ENCODE data around the gene BTNL3.
"Not testable (repeated sequence)": the region's sequence is repeated elsewhere in the genome, so short reads cannot be mapped to it uniquely, and the experiment has no call there.

Gene BTNL3

DNA sequence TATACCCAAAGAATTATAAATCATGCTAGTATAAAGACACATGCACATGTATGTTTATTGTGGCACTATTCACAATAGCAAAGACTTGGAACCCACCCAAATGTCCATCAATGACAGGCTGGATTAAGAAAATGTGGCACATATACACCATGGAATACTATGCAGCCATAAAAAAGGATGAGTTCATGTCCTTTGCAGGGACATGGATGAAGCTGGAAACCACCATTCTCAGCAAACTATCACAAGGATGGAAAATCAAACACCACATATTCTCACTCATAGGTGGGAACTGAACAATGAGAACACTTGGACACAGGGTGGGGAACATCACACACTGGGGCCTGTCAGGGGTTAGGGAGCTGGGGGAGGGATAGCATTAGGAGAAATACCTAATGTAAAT lies 26.0 kb downstream of the BTNL3 start:
- in situ Hi-C loops (cut with HindIII; ENCODE audit: low pct_ligation_motif_present, low pct_unique_long_range_greater_than_20kb, low sequenced_read_pairs); DNase-seq: not testable (repeated sequence)

DNA sequence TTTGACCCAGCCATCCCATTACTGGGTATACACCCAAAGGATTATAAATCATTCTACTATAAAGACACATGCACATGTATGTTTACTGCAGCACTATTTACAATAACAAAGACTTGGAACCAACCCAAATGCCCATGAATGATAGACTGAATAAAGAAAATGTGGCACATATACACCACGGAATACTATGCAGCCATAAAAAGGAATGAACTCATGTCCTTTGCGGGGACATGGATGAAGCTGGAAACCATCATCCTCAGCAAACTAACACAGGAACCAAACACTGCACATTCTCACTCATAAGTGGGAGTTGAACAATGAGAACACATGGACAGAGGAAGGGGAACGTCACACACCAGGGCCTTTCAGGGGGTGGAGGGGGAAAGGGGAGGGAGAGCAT lies 28.8 kb downstream of the BTNL3 start:
- in situ Hi-C loops (cut with HindIII; ENCODE audit: low pct_ligation_motif_present, low pct_unique_long_range_greater_than_20kb, low sequenced_read_pairs); DNase-seq: not testable (repeated sequence)

DNA sequence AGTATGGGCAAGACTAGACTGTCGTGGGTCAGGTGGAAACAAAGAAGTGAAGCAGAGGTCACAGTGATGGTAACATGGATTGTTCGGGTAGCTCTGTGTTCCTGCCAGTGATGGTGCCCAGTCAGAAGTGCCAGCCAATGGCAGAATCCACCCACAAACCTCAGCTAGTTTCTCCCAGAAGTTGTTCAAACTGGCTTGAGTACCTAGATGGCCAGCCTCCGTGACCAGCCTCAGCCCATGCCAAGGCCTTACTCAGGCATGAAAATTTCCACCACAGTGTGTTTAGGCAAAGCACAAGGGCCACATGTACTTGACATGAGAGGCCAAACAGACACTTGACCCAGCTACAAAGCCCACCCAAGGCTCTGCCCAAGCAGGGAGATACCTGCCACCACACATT lies 32.0 kb downstream of the BTNL3 start:
- DNase-seq: no peak
- in situ Hi-C loops (cut with HindIII; ENCODE audit: low pct_ligation_motif_present, low pct_unique_long_range_greater_than_20kb, low sequenced_read_pairs): no loop called here

DNA sequence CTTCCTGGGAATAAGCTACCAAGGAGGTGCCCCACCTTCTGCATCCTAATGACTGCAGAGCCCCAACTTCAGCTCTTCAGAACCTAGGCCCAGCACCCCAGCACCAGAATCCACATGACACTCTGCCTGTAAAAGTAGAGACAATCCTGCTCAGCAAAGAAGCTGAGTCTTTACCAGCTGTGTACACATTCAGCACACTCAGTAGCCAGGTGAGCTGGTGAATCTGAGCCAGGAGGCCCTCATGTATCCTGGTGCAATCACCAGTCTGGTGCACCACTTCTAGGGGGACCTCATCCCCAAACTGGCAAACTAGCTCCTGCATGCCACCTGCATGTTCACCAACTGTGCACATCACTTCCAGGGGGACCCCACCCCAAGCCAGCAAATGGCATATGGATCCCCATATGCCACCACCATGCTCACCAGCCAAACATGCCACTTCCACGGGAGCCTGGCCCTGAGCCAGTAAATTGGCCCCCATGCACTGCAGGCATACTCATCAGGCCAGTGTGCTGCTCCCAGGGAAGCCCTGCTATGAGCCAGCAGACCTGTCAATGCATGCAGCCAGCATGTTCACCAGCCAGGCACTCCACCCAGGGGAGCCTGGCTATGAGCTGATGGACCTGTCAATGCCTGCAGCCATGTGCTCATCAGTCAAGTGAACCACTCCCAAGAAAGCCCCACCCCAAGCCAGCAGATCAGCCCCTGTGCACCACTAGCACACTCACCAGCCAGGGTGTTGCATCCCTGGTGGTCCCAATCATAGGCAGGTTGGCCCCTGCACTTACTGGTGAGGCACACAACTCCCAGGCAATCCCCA lies 35.8 kb downstream of the BTNL3 start:
- in situ Hi-C loops (cut with HindIII; ENCODE audit: low pct_ligation_motif_present, low pct_unique_long_range_greater_than_20kb, low sequenced_read_pairs): no loop called here
- DNase-seq: no peak

DNA sequence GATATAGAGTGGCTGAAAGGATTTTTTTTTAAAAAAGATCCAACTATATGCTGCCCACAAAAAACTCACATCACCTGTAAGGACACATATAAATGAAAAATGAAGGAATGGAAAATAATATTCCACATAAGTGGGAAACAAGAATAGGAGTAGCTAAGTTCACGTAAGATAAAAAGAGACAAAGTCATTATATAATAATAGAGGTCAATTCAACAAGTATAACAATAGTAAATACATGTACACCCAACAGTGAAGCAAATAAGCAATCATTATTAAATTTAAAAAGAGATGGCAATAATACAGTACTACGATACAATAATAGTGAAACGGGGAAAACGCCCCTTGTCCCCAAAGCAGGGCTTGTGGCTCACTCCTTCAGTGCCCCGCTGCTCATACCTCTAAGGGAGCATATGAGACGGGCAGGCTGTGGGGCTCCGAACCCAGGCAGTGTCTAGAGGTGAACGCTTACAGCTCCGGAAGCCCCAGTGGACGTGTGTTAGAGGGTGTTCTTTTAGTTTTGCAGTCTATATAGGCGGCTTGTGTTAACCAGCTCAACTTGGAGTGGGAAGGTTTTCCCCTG lies 38.9 kb downstream of the BTNL3 start:
- in situ Hi-C loops (cut with HindIII; ENCODE audit: low pct_ligation_motif_present, low pct_unique_long_range_greater_than_20kb, low sequenced_read_pairs): no loop called here
- DNase-seq: no peak

DNA sequence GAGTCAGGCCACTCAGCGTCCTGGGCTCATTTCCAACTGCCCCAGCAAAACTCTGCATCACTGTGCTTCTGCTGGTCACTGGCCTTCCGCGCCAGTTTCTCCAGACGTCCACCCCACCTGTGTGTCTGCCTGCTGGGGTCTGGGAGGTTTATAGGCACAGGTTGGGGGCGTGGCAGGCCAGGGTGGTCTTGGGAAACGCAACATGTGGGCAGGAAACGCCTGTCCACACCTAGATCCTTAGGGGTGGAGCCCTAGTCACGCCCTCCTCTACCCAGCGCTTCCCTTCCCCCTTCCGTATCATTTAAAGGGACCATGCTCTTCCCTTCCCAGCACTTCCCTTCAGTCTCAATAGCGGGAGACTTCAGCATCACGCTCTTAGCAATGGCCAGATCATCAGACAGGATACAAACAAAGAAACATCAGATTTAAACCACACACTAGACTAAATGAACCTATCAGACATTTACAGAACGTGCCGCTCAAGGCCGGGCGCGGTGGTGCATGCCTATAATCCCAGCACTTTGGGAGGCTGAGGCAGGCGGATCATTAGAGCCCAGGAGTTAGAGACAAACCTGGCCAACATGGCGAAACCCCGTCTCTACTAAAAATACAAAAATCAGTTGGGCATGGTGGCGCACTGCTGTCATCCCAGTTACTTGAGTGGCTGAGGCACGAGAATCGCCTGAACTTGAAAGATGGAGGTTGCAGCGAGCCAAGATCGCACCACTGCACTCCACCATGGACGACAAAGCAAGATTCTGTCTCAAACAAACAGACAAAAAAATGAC lies 39.6 kb downstream of the BTNL3 start:
- DNase-seq: no peak
- in situ Hi-C loops (cut with HindIII; ENCODE audit: low pct_ligation_motif_present, low pct_unique_long_range_greater_than_20kb, low sequenced_read_pairs): no loop called here

DNA sequence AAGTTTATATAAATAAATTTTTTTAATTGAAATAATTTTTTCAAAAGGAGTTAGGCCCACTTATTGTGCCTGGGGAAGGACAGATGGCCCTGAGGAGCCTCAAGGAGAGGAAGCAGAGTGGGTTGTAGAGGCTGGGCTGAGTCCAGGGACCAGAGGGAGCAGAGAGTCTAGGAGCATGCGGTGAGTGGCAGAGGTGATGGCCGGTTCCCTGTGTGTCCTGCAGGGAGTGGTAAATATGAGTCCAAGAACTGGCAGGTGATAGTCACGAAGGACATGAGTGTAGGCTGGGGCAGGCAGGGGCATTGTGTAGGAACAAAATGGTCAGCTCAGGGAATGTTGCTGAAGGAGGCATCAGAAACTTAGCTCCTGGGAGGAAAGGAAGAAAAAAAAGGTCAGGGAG lies 43.1 kb downstream of the BTNL3 start:
- no peak for DNase-seq
- in situ Hi-C loops (cut with HindIII; ENCODE audit: low pct_ligation_motif_present, low pct_unique_long_range_greater_than_20kb, low sequenced_read_pairs): no loop called here

DNA sequence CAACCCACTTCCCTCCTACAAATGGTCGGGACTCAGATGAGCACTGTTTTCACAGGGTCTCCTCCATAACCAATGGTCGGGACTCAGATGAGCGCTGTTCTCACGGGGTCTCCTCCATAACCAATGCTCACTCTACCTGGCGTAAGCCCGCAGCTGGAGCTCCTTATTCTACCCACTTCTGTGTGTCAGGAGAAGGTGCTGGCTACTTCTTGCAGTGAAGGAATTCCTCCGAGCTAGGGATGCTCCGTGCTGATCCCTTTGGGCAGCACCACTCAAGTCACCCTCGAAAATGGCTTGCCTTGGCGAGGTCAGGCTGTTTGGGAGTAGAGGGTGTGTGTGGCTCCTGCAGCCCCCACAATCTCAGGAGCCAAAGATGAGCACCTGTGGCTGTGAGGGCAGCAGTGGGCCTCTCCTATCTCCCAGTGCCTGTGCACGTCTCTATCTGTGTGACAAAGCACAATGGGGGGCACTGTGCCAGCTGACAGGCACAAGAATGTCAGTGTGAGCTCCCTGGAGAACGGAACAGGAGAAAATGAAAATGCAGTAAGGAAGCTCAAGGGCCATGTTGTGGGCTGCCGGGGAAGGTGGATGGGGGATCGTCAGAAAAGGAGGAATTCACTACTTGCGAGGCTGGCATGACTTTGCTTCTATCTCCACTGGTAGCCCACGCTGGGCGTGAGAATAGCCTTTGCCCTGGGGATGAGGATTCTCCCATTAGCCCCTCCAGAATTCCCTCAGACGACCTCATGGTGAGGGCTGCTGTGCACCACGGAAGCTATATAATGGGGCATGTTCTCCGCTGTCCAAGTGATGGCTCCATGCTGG lies 47.6 kb downstream of the BTNL3 start:
- no peak for DNase-seq
- in situ Hi-C loops (cut with HindIII; ENCODE audit: low pct_ligation_motif_present, low pct_unique_long_range_greater_than_20kb, low sequenced_read_pairs): no loop called here

DNA sequence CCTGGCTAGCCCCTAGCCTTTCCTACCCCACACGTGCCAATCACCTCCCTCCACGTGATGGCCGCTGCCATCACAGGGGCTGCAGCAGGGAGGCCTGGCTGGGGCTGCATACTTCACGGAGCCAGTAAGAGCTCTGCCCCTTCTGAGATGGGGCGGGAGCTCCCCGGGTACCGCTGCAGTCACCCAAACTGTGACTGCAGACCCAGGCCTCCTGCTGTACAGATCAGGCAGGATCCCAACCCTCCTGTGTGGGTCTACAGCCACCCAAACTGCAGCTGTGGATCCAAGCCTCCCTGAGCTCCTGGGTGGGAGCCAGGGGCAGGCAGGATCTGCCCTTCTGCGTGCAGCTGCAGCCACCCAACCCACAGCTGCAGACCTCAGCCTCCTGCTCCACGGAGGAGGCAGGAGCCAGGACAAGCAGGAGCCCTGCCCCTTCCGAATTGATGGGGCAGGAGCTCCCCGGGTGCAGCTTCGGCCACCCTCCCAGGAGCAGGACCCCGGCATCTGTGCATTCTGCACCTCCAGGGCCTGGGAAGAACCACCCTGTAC lies 48.2 kb downstream of the BTNL3 start:
- no peak for DNase-seq
- in situ Hi-C loops (cut with HindIII; ENCODE audit: low pct_ligation_motif_present, low pct_unique_long_range_greater_than_20kb, low sequenced_read_pairs): no loop called here

DNA sequence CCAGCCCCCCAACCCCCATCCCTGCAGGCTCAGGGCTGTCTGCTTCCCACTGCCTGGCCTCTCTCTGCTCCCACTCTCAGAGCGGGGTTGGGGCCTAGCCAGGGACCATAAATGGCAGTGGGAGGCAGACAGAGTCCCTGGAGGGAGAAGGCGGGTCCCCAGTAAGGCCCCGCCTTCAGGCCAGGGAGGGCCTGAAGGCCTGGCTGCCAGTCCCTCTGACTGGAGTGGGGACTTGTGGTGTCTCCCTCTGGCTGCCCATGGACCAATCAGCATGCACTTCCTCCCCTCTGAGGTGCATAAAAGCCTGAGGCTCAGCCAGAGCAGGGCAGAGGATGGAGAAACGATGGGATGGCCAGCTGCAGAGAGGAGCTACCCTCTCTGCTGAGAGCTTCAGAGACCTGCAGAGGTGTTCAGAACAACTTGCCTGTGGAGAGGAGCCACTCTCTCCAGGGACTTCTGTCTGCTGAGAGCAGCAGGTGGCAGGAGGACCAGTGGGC lies 48.8 kb downstream of the BTNL3 start:
- in situ Hi-C loops (cut with HindIII; ENCODE audit: low pct_ligation_motif_present, low pct_unique_long_range_greater_than_20kb, low sequenced_read_pairs): no loop called here
- no peak for DNase-seq

DNA sequence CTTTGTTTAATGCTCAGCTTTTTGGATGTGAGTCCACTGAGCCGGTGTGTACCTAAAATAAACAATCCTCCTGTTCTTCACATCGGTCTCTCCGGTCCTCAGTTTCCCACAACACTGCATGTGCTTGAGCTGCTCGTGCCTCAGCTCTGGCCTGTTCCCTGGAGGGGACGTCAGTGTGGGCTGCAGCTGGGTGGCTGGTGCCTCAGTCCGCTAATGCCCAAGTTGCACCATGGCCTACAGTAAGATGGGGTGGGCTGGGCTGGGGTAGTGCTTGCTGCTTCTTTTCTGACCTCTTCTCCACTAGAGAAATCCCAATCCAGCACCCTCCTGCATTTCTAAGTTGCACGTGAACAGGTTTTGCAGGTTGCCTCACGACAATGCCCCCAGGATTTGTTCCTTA lies 50.8 kb downstream of the BTNL3 start:
- in situ Hi-C loops (cut with HindIII; ENCODE audit: low pct_ligation_motif_present, low pct_unique_long_range_greater_than_20kb, low sequenced_read_pairs): no loop called here
- no peak for DNase-seq

DNA sequence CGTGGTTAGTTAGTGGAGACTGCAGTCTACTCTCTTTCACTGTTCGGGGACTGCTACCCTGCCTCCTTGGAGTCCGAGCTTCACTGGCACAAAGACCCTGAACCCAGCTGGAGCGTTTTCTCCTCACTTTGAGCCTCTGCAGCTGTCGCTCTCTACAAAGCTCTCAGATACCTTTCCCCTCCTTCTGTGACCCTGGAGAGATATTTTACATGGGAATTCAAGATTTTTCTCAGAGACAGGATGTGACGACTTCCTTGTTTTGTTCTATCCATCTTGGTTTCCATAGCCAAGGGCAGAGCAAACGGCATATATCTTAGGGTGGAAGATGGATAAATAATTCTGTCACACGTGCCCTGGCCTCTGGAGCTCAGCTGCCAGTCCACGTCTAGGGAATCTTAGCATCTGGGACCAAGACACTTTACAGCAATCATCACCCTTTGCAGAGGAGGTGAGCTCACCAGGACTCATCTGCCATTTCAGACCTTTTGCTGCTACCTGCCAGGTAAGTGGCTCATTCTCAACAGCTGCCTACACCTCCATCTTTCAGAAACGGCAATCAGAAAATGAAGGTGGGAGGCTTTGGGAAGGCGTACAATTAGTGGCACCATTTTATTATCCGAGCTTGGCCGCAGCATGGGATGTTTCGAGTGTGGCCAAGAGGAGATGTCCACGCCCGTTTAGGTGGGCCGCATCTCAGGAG lies 51.4 kb downstream of the BTNL3 start, which contains the start of gene BTNL9:
TSS of gene BTNL9 (plus strand) at position 336 of the 700 bp plus-strand sequence. CDS start 5,224 bp downstream, outside the sequence.
- no peak for DNase-seq
- in situ Hi-C loops (cut with HindIII; ENCODE audit: low pct_ligation_motif_present, low pct_unique_long_range_greater_than_20kb, low sequenced_read_pairs): no loop called here

DNA sequence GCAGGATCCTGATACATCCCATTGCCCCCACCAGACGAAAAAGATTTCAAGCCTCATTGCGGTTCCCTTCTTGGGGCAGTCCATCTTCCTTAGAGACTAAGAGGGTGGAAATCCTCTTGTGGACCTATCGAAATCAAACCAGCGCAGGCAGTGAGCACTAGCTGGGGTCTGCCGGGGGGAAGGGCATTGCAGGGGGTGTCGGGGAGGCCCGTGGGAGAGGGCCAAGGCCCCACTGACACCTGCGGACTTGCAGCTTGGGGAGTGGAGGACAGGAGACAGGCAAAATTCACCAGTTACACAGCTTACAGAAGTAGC lies 51.9 kb downstream of the BTNL3 start:
- in situ Hi-C loops (cut with HindIII; ENCODE audit: low pct_ligation_motif_present, low pct_unique_long_range_greater_than_20kb, low sequenced_read_pairs): no loop called here
- DNase-seq: no peak

DNA sequence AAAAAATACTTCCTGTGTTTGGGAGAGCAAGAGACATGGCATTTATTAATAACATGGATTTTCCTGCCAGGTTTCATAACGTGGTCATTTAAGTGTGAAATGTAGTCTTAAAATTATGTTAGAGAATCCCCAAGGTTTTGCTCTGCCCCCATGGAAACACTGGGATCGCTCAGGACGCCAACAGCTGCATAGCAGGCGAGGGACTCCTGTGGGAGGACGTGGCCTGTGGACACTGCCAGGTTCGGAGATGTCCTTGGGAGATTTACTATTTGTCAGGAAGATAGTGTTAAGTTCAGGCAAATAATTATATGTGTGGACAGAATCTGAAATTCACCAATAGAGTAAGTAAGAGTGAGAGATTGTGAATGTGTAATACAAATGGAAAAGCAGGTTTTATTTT lies 52.4 kb downstream of the BTNL3 start:
- no peak for DNase-seq
- in situ Hi-C loops (cut with HindIII; ENCODE audit: low pct_ligation_motif_present, low pct_unique_long_range_greater_than_20kb, low sequenced_read_pairs): no loop called here

DNA sequence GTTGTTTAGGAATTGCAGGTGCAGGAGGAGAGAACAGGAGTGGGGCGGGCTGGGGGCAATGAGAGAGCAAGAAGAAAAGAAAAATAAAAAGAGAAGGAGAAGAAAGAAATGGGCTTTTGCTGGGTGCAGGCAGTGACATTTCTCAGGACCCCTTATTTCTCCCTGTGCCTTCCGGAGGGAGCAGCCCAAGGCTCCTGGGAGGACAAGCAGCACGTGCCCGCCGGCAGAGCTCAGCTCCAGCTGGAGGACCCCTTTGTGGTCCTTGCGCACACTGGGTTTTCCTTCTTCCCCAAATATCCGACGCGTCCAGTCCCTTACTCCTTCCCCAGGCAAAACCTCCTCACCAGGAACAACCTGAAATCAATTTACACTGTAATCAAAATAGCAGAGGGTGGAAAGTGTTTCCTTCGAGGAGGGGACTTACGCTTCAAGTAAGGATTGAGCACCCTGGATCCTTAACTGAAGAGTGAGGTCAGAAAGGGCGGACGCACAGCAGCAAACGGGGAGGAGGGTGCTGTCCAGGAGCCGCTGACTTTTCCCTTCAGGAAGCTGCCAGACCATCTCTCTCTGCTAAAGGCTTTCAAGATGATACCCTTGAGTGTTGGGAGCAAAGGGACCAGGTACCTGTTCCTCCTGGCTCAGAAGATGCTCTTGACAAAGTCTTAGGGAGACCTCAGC lies 53.5 kb downstream of the BTNL3 start:
- in situ Hi-C loops (cut with HindIII; ENCODE audit: low pct_ligation_motif_present, low pct_unique_long_range_greater_than_20kb, low sequenced_read_pairs): no loop called here
- DNase-seq: no peak

DNA sequence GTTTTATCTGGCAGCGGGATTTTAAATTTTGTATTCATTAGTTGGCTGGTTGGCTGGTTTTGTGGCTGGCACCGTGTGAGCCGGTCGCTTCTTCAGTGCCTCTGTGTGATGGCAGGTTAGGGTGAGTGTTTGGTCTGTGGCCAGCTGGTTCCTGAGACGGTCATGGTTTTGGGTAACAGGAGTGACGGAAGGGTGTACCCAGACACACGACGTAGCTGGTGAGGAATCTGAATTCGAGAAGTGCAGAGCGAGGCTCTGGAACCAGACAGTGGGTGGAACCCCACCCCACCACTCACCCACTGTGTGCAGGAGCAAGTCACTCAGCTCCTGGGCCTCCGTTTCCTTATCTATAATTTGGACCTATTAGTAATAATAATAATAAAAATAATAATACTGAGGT lies 54.1 kb downstream of the BTNL3 start:
- DNase-seq: no peak
- in situ Hi-C loops (cut with HindIII; ENCODE audit: low pct_ligation_motif_present, low pct_unique_long_range_greater_than_20kb, low sequenced_read_pairs): no loop called here

DNA sequence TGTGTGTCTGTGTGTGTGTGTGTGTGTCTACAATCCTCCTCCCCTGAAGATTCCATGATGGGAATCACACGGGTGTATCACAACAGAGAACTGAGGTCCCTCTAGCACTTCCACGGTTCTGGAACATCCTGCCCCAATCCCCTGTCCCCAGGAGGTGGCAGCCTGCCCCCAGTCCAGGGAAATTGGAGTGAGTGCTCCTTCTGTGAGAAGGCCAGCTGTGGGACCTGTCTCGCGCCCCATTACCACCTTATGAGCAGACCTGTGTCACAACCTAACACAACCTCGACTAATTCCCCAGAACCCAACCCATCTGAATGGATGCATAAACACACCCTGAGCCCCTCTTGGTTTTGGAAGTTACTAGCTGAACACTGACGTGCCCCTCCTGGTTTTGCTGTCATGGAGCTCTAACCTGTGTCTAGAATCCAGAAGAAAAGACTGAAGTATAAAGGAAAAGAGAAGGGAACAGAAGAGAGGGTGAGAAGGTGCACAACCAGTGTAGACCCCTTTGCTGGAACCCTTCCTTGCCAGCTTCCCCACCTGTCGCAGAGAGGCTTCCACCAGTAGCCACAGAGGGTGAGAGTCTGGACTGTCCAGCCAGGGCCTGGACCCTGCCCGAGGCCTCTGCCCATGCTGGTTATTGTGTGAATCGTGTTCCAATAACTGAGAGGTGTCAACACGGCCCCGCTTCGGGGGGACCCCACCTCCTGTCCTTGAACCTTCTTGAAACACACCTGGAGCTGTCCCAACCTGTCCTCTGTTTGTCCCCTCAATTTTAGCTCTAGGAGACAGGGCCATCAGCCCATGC lies 54.8 kb downstream of the BTNL3 start:
- in situ Hi-C loops (cut with HindIII; ENCODE audit: low pct_ligation_motif_present, low pct_unique_long_range_greater_than_20kb, low sequenced_read_pairs): no loop called here
- no peak for DNase-seq
